PC-9 (cell line): ENCODE data around the gene GPX4. TPM values are rescaled to one million over a fixed set of nuclear protein-coding genes. Genes with fewer than 3 reads are reported as not detected.
A peak's percentile ranks its signal among the peaks of the same experiment; 100 is the strongest.
"Not testable (repeated sequence)": the region's sequence is repeated elsewhere in the genome, so short reads cannot be mapped to it uniquely, and the experiment has no call there.

Source experiments
- BruUV-seq: library from RNA; stranded (reverse); fragments of 400-500 nt; replicated peaks from 2 replicates; lab custom pipeline; 2021; lab: Mats Ljungman, UMichigan
- CTCF ChIA-PET: fragments of 300-600 bp; sonication (Branson Sonifier 250); formaldehyde crosslinking; loops from one replicate; lab custom pipeline; 2022; ENCODE audit warnings: antibody characterized with exemption; lab: Charles Lee
- POLR2A ChIA-PET: fragments of 300-600 bp; sonication (Branson Sonifier 250); formaldehyde crosslinking; loops from one replicate; lab custom pipeline; 2022; ENCODE audit warnings: antibody characterized with exemption; ENCODE audit not compliant: unreplicated experiment; lab: Charles Lee
- DNase-seq, 2 experiments: peaks; one replicate each; pipeline versions ENCODE4 v3.0.0 to v3.0.0-alpha.2; 2015 to 2022; ENCODE audit warnings: mixed read lengths in 1 of 2
- H2AFZ ChIP-seq: fragments of 200-600 bp; sonication (generic); 2 replicates; pipeline ENCODE4 v1.8.1; 2017; ENCODE audit warnings: antibody characterized with exemption
- H3F3A ChIP-seq: fragments of 200-600 bp; sonication (generic); 2 replicates; pipeline ENCODE4 v1.8.1; 2017; ENCODE audit warnings: antibody characterized with exemption, mild to moderate bottlenecking, low read depth; ENCODE audit not compliant: insufficient read depth
- H3K27ac ChIP-seq: fragments of 200-600 bp; sonication (generic); 2 replicates; pipeline ENCODE4 v1.6.1; 2016; ENCODE audit warnings: mixed run types
- H3K27me3 ChIP-seq: fragments of 200-600 bp; sonication (generic); 2 replicates; pipeline ENCODE4 v1.6.1; 2016; ENCODE audit warnings: low read depth, mixed run types; ENCODE audit not compliant: insufficient read depth
- H3K36me3 ChIP-seq: fragments of 200-600 bp; sonication (generic); 2 replicates; pipeline ENCODE4 v1.6.1; 2016; ENCODE audit warnings: low read depth, mixed run types
- H3K4me1 ChIP-seq: fragments of 200-600 bp; sonication (generic); replicated peaks from 2 replicates; pipeline ENCODE4 v1.6.1; 2016; ENCODE audit warnings: mixed run types; ENCODE audit not compliant: insufficient read depth
- H3K4me2 ChIP-seq: fragments of 200-600 bp; sonication (generic); 2 replicates; pipeline ENCODE4 v1.6.1; 2017; ENCODE audit warnings: mixed run types
- H3K4me3 ChIP-seq: fragments of 200-600 bp; sonication (generic); 2 replicates; pipeline ENCODE4 v1.6.1; 2016; ENCODE audit warnings: mixed run types
- H3K79me2 ChIP-seq: fragments of 200-600 bp; sonication (generic); 2 replicates; pipeline ENCODE4 v1.6.1; 2017; ENCODE audit warnings: low read depth, mixed run types
- H3K9me2 ChIP-seq: fragments of 200-600 bp; sonication (generic); 2 replicates; pipeline ENCODE4 v1.8.1; 2017; ENCODE audit warnings: mild to moderate bottlenecking; ENCODE audit not compliant: insufficient read depth
- H3K9me3 ChIP-seq: fragments of 200-600 bp; sonication (generic); 2 replicates; pipeline ENCODE4 v1.8.1; 2016; ENCODE audit warnings: low read depth; ENCODE audit not compliant: insufficient read depth
- H4K20me1 ChIP-seq: fragments of 200-600 bp; sonication (generic); 2 replicates; pipeline ENCODE4 v1.8.1; 2017; ENCODE audit not compliant: insufficient read depth
- CTCF ChIP-seq: fragments of 200-600 bp; sonication (generic); conservative IDR thresholded peaks from 2 replicates; pipeline ENCODE4 v1.6.1; 2017; ENCODE audit warnings: mixed run types, antibody characterized with exemption, mild to moderate bottlenecking, moderate library complexity
- EZH2 ChIP-seq: fragments of 200-600 bp; sonication (generic); IDR thresholded peaks from 2 replicates; pipeline ENCODE4 v1.8.0; 2017; ENCODE audit warnings: antibody characterized with exemption, low read depth
- intact Hi-C: fragments of 100-400 bp; cut with micrococcal nuclease; formaldehyde crosslinking; loops from one replicate; pipeline ENCODE4 v1.10.0; 2022; ENCODE audit not compliant: unreplicated experiment
- total RNA-seq: library from RNA; stranded (reverse); gene quantifications from 2 replicates; pipeline ENCODE4 v1.2.3, GENCODE V29; 2021

The GPX4 gene
- total RNA-seq, 1 experiment from 2014 or later, result 465 TPM

- Histone ChIP-seq H3F3A (peaks cover 50% of the 10 kb centered on the region; the same call in 1 of the 2 replicates), H3K79me2 (no peaks in the 10 kb centered on the region), H3K27me3 (no peaks in the 10 kb centered on the region), H3K36me3 (no peaks in the 10 kb centered on the region), H3K4me3 (no peak overlapping the region), H3K9me2 (no peaks in the 10 kb centered on the region), H3K9me3 (no peaks in the 10 kb centered on the region), H3K4me1 (peaks cover 5% of the 10 kb centered on the region; the same call in 1 of the 2 replicates), H3K4me2 (peak overlapping the region; percentile 42; the same call in 1 of the 2 replicates), H3K27ac (no peak overlapping the region), H4K20me1 (peaks cover 8% of the 10 kb centered on the region; the same call in 1 of the 2 replicates), H2AFZ (no peak overlapping the region)
- ChIA-PET POLR2A (interaction anchor here (0.5 to 0.6 kb wide), 2 partner anchors 80 to 92 kb away, joined by 3 to 12 read pairs; partner anchors contain the start of gene RNU6-2), CTCF (interaction anchor here (0.6 to 0.7 kb wide), 5 partner anchors 53 to 153 kb away, joined by 3 to 11 read pairs (median 6); partner anchors contain the start of gene ATP5F1D)
- intact Hi-C loops, result no loop called here
- DNase-seq, result peak; percentile 69 to 72
- no peak for TF ChIP-seq EZH2
- peak; percentile 82 for TF ChIP-seq CTCF
- no TSS peak for BruUV-seq
Observed at GRCh38 chr19:1113030-1113985, 9.5 kb downstream of the GPX4 start.

GRCh38 chr19:1113986-1114483, 10.2 kb downstream of the GPX4 start:
- H2AFZ ChIP-seq, result no peak overlapping the region
- H3K4me2 ChIP-seq, result peak overlapping the region; percentile 42; the same call in 1 of the 2 replicates
- H3K27me3 ChIP-seq, result no peaks in the 10 kb centered on the region
- peaks cover 5% of the 10 kb centered on the region; the same call in 1 of the 2 replicates for H3K4me1 ChIP-seq
- TF ChIP-seq CTCF (no peak), EZH2 (no peak)
- H3K79me2 ChIP-seq, result no peaks in the 10 kb centered on the region
- H3K9me2 ChIP-seq, result no peaks in the 10 kb centered on the region
- no TSS peak for BruUV-seq
- H3K4me3 ChIP-seq, result no peak overlapping the region
- no peaks in the 10 kb centered on the region for H3K36me3 ChIP-seq
- peaks cover 50% of the 10 kb centered on the region; the same call in 1 of the 2 replicates for H3F3A ChIP-seq
- intact Hi-C loops, result no loop called here
- no peak overlapping the region for H3K27ac ChIP-seq
- no peaks in the 10 kb centered on the region for H3K9me3 ChIP-seq
- ChIA-PET CTCF (interaction anchor here (0.6 to 0.7 kb wide), 5 partner anchors 53 to 153 kb away, joined by 3 to 11 read pairs (median 6); partner anchors contain the start of gene ATP5F1D), POLR2A (interaction anchor here (0.5 kb wide), 1 partner anchor 79 kb away, joined by 12 read pairs; no protein-coding TSS in a partner anchor)
- H4K20me1 ChIP-seq, result peaks cover 10% of the 10 kb centered on the region; the same call in 1 of the 2 replicates
- no peak for DNase-seq

GRCh38 chr19:1114728-1115127, 10.9 kb downstream of the GPX4 start:
- H3K4me3 ChIP-seq, H3K4me1 ChIP-seq, CTCF ChIA-PET, POLR2A ChIA-PET, H3K27me3 ChIP-seq, intact Hi-C loops, H3K9me2 ChIP-seq, H3K79me2 ChIP-seq, H3K36me3 ChIP-seq, H3K27ac ChIP-seq, H2AFZ ChIP-seq, DNase-seq, H3K4me2 ChIP-seq, H3K9me3 ChIP-seq: not testable (repeated sequence)
- Histone ChIP-seq H4K20me1 (peaks cover 14% of the 10 kb centered on the region; the same call in 1 of the 2 replicates), H3F3A (peaks cover 51% of the 10 kb centered on the region; the same call in 1 of the 2 replicates)
- BruUV-seq, result TSS peak; percentile 16
